GM18867 (cell line): Measurements from ENCODE around the gene SLIT3.
A peak's percentile ranks its signal among the peaks of the same experiment; 100 is the strongest.

Source experiments
- ATAC-seq: cut with Tn5 transposase; IDR thresholded peaks from one replicate; pipeline ENCODE4 v1.9.1; 2021; ENCODE audit warnings: mild to moderate bottlenecking, moderate library complexity; ENCODE audit not compliant: unreplicated experiment

Gene SLIT3

DNA sequence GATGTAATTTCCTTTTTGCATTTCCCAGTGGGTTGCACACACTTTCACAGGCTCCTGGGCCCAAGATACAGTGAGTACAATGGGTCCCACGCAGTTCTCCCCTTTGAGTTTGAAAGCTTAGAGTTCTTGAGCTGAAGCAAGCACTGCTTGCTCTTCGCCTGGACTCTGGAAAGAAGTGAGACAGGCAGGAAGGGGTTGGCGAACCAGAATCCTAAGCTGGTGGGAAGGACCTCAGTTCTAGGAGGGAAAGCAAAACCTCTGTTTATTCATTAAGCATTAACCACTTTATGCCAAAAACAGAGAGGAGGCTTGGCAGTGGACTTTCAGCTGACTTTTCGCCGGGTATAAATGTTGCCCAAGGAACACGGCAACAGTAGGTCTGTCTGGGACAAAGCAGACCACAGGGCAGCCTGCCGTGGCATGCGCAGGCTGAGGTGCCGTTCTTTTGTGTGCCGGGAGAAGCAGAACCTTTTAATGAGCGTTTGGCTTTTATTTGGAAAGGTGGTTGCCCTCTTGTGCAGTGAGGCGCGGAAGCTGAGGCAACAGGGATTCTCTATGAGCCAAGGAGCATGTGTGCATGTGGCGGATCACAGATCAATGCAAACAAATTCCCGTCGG lies 481.8 kb downstream of the SLIT3 start:
- no peak for ATAC-seq

DNA sequence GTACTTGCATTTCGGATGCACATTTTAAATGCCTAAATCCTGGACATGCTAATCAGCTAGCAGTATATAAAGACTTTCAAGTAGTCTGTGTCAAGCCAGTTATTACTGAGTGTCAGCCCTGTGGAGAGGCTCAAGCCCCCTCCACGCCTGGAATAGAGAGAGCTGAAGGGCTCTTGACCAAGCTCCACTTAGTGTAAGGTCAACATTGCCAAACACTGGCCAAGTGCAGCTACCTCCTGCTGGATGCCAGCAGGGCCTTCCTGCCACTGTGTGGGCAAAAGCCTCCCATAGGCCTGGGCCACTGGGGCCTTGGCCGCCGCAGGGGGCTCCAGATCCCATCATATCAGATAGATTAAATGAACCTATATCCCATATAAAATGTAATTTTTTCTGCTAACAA lies 482.4 kb downstream of the SLIT3 start:
- ATAC-seq = no peak

DNA sequence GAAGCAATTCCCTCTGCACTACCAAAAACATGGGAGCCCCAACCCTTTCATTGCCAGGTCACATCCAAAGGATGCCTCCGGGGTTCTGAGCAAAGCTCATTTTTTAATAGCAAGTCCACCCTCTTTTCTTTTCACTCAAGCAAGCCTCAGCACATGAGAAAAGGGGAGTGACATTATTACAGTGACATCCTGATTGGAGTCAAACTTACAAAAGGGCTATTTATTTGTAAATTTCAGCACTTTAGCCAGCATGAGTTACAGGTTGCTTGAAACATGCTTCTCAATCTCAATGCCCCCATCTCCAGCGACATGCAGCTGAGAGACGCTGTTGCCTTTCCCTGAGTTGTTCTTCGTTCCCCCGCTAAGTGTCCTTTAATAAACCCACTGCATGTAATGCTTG lies 483.3 kb downstream of the SLIT3 start:
- ATAC-seq = no peak

DNA sequence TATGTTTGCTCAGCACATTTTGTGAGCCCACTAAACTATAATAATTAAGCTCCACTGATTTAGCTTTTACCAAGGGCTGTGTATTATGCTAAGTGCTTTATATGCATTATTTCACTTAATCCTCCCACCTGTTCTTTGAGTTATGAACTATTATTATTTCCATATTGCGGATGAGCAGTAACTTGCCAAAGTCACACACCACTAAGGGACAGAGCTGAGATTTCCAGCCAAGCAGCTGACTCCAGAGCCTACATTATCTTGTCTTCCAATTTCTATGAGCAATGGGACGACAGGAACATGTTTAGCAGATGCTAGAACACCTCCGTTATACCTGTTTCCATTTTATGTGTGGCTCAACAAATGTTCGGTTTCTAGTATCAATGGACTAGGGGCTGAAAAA lies 484.3 kb downstream of the SLIT3 start:
- no peak for ATAC-seq

DNA sequence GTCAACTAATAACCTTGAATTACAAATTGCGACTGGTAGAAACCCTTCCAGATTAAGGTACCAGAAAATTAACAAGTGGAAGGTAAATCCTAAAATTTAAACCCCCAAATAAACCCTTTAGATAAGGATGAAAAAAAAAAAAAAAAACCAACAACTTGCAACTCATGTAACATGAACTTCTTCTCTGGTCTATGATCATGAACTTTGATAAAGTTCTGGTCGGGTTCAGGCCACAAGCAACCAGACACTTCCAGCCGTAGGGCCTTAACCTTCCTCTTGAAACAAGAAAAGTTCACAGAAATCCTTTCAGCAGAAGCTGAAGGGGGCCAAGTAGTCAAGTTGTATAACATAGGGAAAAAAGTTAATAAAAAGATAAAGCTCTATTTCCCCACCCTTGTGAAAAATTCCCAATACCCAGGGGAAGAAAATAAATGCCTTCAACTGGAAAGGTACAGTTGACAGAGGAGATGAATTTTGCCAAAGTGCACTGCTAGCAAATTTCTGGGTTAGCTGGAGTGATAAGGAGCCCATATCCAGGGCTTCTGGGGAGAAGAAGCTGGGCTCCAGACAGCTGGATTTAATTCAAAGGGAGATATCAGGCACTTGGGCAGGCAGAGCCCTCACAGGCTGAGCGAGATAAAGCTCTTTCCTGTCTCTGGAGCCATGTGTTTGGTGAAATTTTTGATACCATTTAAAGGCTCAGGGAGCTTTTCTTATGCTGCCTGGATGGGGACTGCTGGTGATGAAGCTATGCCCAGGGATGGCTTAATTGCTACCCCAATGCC lies 487.6 kb downstream of the SLIT3 start:
- ATAC-seq = no peak

DNA sequence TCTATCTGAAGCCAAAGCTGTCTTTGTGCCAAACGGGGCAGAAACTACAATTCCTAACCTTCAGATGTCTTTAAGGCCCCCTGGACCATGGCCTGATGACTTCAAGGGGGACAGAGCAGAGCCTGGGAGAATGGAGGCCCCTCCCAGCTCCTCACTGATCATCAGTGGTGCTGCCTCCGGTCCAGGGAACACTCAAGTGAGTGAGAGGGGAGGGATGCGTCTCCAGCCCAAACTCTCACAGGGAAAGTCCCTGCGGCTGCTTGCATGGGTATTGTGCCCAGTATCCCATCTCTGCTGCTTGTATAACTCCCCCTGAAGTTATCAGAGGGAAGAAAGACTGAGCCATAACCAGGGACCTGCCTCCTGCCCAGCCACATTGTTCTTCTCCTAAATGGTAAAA lies 490.3 kb downstream of the SLIT3 start:
- no peak for ATAC-seq

DNA sequence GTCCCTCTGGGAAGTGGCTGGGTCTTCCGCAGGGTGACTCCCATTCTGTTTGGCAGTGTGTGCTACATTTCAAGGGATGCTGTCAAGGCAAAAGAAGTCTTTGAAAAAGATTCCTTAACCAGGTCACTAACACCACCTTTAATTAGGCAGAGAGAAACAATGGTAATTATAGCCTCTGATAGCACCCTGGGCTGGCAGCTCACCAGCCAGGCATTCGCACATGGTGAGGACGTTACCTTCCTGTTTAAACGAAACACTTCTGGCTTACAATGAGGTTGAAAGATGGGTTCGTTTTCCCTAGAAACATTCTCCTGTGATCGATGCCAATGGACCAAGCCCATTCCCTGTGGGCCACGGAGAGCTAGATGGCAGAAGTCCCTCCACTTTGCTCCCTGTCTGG lies 491.7 kb downstream of the SLIT3 start:
- no peak for ATAC-seq

DNA sequence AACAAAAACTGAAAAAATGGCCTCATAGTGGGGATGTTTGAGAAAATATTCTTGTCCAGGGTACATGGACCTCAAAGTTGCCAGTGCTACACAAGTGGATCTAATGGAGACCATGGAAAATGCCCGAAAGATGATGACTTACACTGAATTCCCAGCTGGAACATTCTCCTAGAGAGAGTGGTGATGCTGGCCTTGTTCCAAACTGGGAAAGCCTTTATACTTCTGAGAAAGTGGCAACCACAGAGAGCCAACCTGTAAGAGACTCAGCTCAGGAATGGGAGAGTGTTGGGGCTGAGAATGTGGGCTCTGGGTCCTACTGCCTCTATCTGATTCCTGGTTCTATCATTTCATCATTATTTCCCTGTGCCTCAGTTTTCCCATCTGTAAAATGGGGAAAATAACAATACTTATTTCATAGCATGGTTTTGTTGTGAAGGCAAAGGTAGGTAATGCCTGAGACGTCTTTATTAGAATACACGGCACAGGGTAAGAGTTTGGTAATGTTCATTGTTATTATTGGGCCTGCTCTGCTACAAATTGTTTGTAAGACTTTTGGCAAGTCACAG lies 492.8 kb downstream of the SLIT3 start:
- ATAC-seq = no peak

DNA sequence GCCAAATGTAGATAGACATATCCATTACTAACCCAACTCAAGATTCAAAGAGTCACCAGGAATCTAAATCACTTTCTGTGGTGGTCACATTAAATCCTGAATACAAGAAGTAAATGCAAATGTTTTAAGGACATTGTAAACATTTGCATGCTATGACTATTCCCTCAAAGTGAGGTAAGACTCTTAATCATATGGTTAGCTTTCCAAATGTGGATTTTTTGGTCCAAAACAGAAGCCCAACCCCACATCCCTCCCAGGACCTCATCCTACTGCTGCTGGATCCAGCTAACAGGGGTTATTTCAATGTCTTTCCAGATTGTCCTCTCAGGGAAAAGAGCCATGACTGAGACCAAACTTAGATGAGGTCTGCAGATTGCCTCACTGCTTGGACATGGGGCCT lies 493.7 kb downstream of the SLIT3 start:
- ATAC-seq = no peak

DNA sequence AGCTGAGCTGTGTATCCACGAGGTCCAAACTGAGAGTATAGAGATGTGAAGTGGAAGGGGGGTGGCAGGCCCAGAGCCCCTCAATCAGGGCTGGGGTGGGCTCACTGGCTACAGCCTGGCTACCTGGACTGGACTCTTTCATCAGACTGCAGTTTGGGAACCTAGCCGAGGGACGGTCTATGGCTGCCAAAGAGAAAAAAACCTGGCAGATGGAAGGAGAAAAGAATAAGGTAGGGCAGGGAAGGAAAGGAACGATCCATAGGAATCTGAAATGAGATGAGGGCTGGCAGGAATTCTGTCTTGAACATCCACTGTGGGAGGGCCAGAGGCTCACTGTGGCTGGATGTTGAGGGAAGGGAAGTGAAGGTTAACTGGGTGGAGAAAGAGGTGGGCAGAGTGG lies 497.4 kb downstream of the SLIT3 start:
- ATAC-seq = no peak

DNA sequence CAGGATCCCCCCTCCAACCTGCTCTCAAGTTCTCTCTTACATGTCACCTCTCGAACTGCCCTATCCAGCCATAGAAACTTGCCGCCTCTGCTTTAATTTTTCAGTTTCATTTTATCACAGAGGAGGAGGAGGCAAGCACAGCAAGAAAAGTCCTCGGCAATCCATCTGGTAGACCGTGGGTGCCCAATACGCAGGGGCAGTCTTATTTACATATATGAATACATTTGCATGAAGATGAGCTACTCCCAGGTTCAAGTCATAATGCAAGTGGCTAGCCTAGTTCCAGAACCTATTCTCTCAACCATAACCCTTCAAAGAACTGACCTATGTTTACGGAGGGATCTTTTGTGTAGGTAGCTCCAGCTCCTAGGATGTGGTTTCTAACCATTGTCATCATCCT lies 498.6 kb downstream of the SLIT3 start:
- ATAC-seq = peak; percentile 85

DNA sequence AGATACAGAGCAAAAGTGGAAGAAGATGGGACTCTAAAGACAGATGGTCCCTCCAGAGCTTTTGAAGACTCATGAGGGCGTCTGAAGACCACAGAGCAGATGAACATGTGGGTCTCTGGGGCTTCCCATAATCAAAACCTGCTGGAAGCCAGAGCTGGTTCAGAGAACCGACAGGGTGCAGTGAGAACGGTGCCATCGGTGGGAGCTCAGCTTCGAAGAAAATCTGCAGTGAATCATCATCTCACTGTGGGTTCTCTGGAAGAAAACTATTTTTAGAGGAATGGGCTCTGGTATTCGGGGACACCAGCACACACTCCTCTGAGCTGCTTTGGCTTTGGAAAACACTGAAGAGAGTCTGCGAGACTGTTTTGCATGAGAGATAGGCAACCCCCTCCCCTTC lies 499.4 kb downstream of the SLIT3 start:
- ATAC-seq = no peak

DNA sequence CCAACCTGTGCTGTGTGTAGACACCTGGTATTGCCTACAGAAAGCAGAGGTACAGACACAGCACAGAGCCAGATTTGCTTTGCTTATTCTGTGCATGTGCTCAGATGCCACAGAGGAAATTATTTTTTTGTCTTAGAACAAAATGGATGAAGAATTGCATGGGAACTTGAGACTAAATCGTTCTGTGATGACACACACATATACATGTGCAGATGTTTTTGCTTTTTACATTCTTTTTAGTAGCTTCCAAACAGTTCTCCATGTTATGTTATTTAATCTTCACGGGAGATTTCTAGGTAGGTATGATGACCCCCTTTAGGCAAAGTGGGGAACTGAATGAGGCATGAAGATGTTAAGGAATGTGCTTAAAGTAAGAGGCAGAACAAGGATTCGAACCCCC lies 500.2 kb downstream of the SLIT3 start:
- ATAC-seq = no peak

DNA sequence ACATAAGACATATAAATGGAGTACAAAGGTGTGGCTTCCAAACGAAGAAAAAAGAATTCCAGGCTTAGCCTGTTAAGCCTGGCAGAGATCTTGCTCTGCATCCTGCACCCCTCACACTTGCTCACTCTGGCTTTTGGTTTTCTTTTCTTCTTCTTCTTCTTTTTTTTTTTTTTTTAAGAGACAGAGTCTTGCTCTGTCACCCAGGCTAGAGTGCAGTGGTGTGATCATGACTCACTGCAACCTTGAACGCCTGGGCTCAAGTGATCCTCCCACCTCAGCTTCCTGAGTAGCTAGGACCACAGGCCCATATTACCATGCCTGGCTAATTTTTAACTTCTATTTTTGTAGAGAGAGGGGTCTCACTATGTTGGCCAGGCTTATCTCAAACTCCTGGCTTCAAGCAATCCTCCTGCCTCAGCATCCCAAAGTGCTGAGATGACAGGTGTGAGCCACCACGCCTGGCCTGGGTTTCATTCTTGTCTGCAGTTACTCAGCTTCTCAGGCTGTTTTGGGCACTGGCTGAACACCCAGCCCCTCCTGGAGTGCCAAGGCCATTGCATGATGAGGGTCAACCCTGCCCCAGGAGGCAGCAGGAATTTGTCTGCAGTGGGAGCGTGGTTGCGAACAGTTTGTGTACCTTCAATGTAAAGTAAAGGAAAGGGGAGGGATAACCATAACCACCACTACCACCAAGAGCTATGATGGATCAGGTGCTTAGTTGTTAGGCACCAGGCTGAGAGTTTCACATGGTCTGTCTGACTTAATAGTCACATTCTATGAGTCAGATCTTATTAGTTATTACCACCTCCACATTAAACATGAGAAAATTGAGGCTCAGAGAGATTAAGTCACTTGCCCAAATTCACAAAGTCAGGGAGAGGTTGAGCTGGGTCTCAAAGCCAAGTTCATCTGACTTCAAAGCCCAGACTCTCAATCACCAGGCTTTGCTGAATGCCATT lies 502.6 kb downstream of the SLIT3 start:
- ATAC-seq = no peak

DNA sequence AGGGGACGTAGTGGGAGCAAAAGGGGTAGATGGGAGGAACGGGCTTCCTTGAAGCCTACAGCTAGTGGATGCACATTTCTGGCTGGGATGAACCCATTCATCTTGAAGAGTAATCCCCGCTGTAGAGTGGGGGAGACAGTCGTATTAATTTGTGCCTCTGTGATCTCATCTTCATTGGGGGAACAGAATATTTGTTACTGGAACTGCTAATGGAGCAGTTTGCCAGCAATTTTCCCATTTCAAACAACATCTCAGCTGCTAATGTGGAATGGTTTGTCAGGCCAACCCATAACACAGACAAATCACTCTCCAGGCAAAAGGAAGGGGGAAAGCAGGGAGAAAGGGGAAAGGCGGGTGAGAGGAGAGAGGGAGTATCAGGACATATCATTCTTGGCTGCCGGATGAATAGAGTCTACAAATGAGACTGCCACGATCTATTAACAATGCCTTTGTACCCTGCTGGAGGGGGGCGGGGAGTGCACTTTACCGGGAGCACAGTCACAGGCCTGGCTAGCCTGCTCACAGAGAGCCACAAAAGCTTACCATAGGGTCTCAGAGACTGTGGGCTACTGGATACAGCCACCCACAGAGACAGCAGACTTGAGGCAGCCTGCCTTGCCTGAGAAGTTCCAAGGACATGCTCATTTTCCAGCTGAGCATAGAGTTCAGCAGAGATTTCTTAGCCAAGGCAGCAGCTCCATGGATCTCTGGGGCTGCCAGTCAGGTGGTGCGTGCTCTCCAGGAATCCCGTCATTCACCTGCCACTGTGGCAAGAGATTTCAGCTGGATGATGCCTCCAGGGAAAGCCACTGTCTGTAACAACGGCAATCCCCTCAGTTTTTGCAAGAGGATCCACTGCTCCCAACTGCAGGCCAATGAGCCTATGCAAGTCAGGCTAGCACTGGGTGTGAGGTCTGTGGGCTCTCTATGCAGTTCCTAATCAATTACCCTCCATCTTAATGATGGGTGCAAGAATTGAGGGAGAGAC lies 504.1 kb downstream of the SLIT3 start:
- no peak for ATAC-seq

DNA sequence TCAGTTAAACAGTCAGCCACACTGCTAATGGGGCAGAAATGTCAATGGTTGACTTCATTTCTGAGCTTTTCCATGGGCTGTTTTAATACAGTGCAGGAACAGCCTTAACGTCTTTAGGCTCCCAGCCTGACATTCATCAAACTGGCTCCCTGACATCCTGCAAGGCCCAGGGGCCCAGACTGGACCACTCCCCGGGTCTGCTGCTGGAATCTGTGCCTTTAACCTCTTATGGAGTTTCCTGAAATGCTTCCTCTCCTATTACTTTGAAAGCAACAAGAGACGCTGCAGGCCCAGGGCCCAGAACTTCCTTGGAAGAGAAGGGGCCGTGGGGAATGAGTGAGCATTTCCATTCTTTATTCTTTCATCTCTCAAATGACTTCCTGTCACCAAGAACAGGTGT lies 504.9 kb downstream of the SLIT3 start:
- no peak for ATAC-seq

DNA sequence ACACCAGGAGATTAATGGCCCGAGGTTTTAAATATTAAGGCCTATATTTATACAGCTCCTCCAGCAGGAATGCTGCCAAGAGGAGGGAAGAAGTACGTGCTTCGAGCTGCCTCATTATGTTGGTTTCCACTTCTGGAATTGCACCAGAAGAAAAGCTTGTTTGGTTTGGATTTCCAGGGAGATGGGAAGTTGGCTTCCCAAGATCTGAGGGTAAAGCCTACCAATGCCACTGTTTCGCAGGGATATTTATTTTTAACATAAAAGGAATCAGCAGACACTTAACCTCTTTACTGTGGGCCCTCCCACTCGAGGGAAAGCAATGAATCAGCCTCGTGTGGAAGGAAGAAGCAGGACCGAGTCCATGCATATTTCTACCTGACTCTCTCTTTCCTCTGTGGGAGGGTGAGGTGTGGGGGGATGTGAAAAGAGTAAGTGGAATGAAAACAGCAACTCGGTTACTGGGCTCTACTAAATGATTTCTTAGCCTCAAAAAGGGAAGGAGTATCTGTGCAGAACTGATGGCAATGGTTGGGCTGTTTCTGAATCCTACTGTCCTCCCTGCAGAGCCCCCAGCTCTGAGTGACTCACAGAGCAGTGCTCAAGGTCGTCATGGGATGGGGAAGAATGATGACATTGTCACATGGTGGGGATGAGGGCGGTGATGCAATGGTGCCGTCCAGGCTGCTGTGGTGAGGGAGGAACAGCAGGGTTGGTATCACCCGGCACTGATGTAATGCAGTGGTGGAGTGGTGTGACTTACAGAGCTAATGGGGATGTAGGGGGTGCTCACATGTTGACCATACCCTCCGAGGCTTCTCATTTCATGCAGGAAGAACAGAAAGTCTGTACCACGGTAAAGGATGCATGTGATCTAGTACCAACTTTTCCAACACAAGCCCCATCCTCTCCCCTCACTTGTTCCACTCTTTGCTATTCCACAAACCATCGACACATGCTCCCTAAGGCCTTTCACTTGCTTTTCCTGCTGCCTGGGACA lies 506.8 kb downstream of the SLIT3 start:
- ATAC-seq = no peak

DNA sequence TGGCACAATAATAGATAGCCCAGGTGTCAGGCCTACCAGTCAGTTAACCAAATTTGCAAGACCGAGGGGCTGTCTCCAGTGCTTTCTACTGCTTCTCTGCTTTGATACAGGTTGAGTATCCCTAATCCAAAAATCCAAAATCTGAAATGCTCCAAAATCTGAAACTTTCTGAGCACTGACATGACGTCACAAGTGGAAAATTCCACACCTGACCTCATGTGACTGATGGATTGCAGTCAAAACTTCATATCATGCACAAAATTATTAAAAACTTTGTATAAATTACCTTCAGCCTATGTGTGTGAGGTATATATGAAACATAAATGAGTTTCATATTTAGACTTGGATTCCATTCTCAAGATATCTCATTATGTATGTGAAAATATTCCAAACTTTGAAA lies 508.3 kb downstream of the SLIT3 start:
- no peak for ATAC-seq

DNA sequence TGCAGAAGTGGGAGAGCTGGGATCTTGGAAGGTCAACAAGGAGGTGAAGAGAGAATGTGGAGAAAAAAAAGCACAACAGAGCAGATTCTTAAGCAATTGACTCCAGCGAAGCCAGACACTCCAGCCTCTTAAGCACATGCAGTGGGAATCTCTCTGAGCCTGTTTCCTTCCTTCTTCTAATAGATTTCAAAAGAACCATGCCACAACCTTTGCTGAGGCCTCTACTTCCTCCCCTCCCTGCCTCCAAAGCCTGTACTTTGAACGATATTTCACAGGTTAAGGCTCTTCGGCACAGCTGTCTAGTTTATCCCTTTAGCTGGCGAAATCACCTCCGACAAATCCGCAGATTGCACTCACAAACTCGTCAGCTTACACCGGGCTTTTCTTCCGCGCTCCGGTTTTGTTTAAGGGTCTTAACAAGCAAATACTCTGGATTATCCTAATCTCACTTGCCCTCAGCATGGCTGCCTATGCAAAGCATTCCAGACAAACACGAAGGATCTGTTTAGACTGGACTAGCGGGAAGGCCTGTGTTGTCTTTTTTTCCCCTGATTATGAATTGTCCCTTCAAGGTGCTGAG lies 510.2 kb downstream of the SLIT3 start:
- no peak for ATAC-seq
